Transverse colon (tissue), 4 donors: ENCODE data around the gene PLEKHG1.

Experiments
- CTCF ChIP-seq, 5 experiments: fragments of 200-600 bp in 3 of 5; fragments of 450-650 bp in 2 of 5; sonication (generic) in 3 of 5; IDR thresholded peaks; 1 replicate in 2 of 5; 2 replicates in 3 of 5; pipeline ENCODE4 v1.5.1; 2016 to 2017; ENCODE audit warnings: antibody characterized with exemption in 5 of 5, inconsistent platforms in 3 of 5, mild to moderate bottlenecking in 2 of 5, moderate library complexity in 1 of 5
- POLR2A ChIP-seq: fragments of 450-650 bp; IDR thresholded peaks from one replicate; pipeline ENCODE4 v1.6.1; 2016; ENCODE audit warnings: antibody characterized with exemption, mild to moderate bottlenecking, moderate library complexity
- POLR2AphosphoS5 ChIP-seq, 3 donors: sonication (generic); formaldehyde crosslinking; IDR thresholded peaks; one replicate each; pipeline ENCODE4 v1.6.1; 2016; ENCODE audit warnings: antibody characterized with exemption in 3 of 3

GRCh38 chr6:150627585-150628025 is 27.9 kb downstream of the PLEKHG1 start:
- no peak for TF ChIP-seq POLR2AphosphoS5 (IDR thresholded peaks at IDR 0.05)
- TF ChIP-seq POLR2A, result no peak
- TF ChIP-seq CTCF (IDR thresholded peaks at IDR 0.05), result no peak
